Natural killer cell treated with Interleukin-12 subunit alpha and Interleukin-12 subunit beta and Interleukin-15 and Interleukin-18, amount 100 ng/mL, for 72 hours (primary cell): ENCODE measurements around the gene SCPEP1. TPM values are rescaled to one million over a fixed set of nuclear protein-coding genes. Genes with fewer than 3 reads are reported as not detected.
A peak's percentile ranks its signal among the peaks of the same experiment; 100 is the strongest.

Experiments
- ATAC-seq, 2 donors: fragments of 150-1000 bp; cut with Tn5 transposase in 1 of 2; sonication (Bioruptor Pico), chemical (Tn5 transposase) in 1 of 2; 2 replicates each; pipeline ENCODE4 v1.10.0; 2021
- DNase-seq: peaks from one replicate; pipeline ENCODE4 v3.0.0; 2022; ENCODE audit warnings: low spot score
- H3K27ac Mint-ChIP-seq, 2 donors: 1 replicate in 1 of 2; 2 replicates in 1 of 2; pipeline ENCODE4 v1.8.0; 2022; ENCODE audit warnings: mixed read lengths in 2 of 2, mild to moderate bottlenecking in 1 of 2, moderate library complexity in 1 of 2
- H3K27me3 Mint-ChIP-seq, 2 donors: 1 replicate in 1 of 2; 2 replicates in 1 of 2; pipeline ENCODE4 v1.8.0; 2022; ENCODE audit warnings: mixed read lengths in 2 of 2
- H3K36me3 Mint-ChIP-seq: one replicate; pipeline ENCODE4 v1.8.0; 2022; ENCODE audit warnings: mixed read lengths
- H3K4me1 Mint-ChIP-seq, 2 donors: 1 replicate in 1 of 2; 2 replicates in 1 of 2; pipeline ENCODE4 v1.8.0; 2022; ENCODE audit warnings: low read depth in 2 of 2, mixed read lengths in 2 of 2, mild to moderate bottlenecking in 1 of 2
- H3K4me3 Mint-ChIP-seq: one replicate; pipeline ENCODE4 v1.8.0; 2022; ENCODE audit warnings: mixed read lengths
- H3K9me3 Mint-ChIP-seq: 2 replicates; pipeline ENCODE4 v1.8.0; 2022; ENCODE audit warnings: mixed read lengths
- total RNA-seq, 2 donors: library from RNA; stranded (reverse); gene quantifications; one replicate each; pipeline ENCODE4 v1.2.3, GENCODE V29; 2022

The SCPEP1 gene
- total RNA-seq, 2 donors from 2014 or later = 13.2 to 21.7 TPM

GRCh38 chr17:57021226-57021940 is 43.5 kb downstream of the SCPEP1 start:
- no peak for ATAC-seq
- no peak overlapping the region for H3K27ac Mint-ChIP-seq
- peaks cover 17 to 18% of the 10 kb centered on the region in 2 donors for H3K27me3 Mint-ChIP-seq
- no peak for DNase-seq
- H3K9me3 Mint-ChIP-seq = no peaks in the 10 kb centered on the region
- no peak overlapping the region for H3K4me3 Mint-ChIP-seq
- no peaks in the 10 kb centered on the region for H3K36me3 Mint-ChIP-seq
- no peaks in the 10 kb centered on the region for H3K4me1 Mint-ChIP-seq

GRCh38 chr17:57025876-57026275 is 47.9 kb downstream of the SCPEP1 start:
- no peak for DNase-seq
- no peaks in the 10 kb centered on the region for H3K9me3 Mint-ChIP-seq
- no peak overlapping the region for H3K27ac Mint-ChIP-seq
- peaks cover 12 to 16% of the 10 kb centered on the region in 2 donors for H3K27me3 Mint-ChIP-seq
- H3K4me3 Mint-ChIP-seq = no peak overlapping the region
- H3K4me1 Mint-ChIP-seq = no peaks in the 10 kb centered on the region
- no peaks in the 10 kb centered on the region for H3K36me3 Mint-ChIP-seq
- ATAC-seq = no peak

GRCh38 chr17:57027852-57028251 is 49.9 kb downstream of the SCPEP1 start:
- DNase-seq (no peak), ATAC-seq (no peak)
- H3K27me3 Mint-ChIP-seq = peaks cover 12 to 16% of the 10 kb centered on the region in 2 donors
- H3K27ac Mint-ChIP-seq = no peak overlapping the region
- no peaks in the 10 kb centered on the region for H3K36me3 Mint-ChIP-seq
- no peaks in the 10 kb centered on the region for H3K4me1 Mint-ChIP-seq
- H3K4me3 Mint-ChIP-seq = no peak overlapping the region
- no peaks in the 10 kb centered on the region for H3K9me3 Mint-ChIP-seq

- Mint-ChIP-seq H3K27ac (no peak overlapping the region), H3K27me3 (peaks cover 16% of the 10 kb centered on the region in 2 donors), H3K4me3 (no peak overlapping the region), H3K9me3 (no peaks in the 10 kb centered on the region), H3K36me3 (no peaks in the 10 kb centered on the region), H3K4me1 (no peaks in the 10 kb centered on the region)
- ATAC-seq (no peak), DNase-seq (no peak)
These were observed 54.4 kb downstream of the SCPEP1 start for GRCh38 chr17:57032343-57032742.

GRCh38 chr17:57033296-57033695 is 55.4 kb downstream of the SCPEP1 start:
- H3K9me3 Mint-ChIP-seq = no peaks in the 10 kb centered on the region

GRCh38 chr17:57034807-57035754 is 57.1 kb downstream of the SCPEP1 start:
- Mint-ChIP-seq H3K27ac (no peak overlapping the region), H3K36me3 (no peaks in the 10 kb centered on the region), H3K4me3 (no peak overlapping the region), H3K27me3 (peaks cover 26 to 37% of the 10 kb centered on the region in 2 donors), H3K9me3 (no peaks in the 10 kb centered on the region), H3K4me1 (no peaks in the 10 kb centered on the region)
- DNase-seq = no peak
- ATAC-seq = no peak

More at GRCh38 chr17:57033296-57033695, 55.4 kb downstream of the SCPEP1 start:
- H3K36me3 Mint-ChIP-seq = no peaks in the 10 kb centered on the region
- no peak overlapping the region for H3K4me3 Mint-ChIP-seq
- ATAC-seq = no peak
- H3K27ac Mint-ChIP-seq = no peak overlapping the region
- H3K27me3 Mint-ChIP-seq = peaks cover 19 to 20% of the 10 kb centered on the region in 2 donors
- H3K4me1 Mint-ChIP-seq = no peaks in the 10 kb centered on the region
- DNase-seq = no peak

GRCh38 chr17:57035971-57036481 is 58.1 kb downstream of the SCPEP1 start:
- no peaks in the 10 kb centered on the region for H3K4me1 Mint-ChIP-seq
- H3K9me3 Mint-ChIP-seq = no peaks in the 10 kb centered on the region
- H3K4me3 Mint-ChIP-seq = no peak overlapping the region
- no peaks in the 10 kb centered on the region for H3K36me3 Mint-ChIP-seq
- H3K27me3 Mint-ChIP-seq = peaks cover 28 to 46% of the 10 kb centered on the region in 2 donors
- no peak for ATAC-seq
- no peak overlapping the region for H3K27ac Mint-ChIP-seq
- DNase-seq = no peak

GRCh38 chr17:57037411-57037810 is 59.5 kb downstream of the SCPEP1 start:
- H3K36me3 Mint-ChIP-seq = no peaks in the 10 kb centered on the region
- no peaks in the 10 kb centered on the region for H3K4me1 Mint-ChIP-seq
- H3K9me3 Mint-ChIP-seq = no peaks in the 10 kb centered on the region
- H3K27me3 Mint-ChIP-seq = peaks cover 31 to 47% of the 10 kb centered on the region in 2 donors
- H3K27ac Mint-ChIP-seq = no peak overlapping the region
- DNase-seq = no peak
- no peak for ATAC-seq
- no peak overlapping the region for H3K4me3 Mint-ChIP-seq

- Mint-ChIP-seq H3K36me3 (no peaks in the 10 kb centered on the region), H3K4me3 (no peak overlapping the region), H3K27me3 (peaks cover 39 to 58% of the 10 kb centered on the region in 2 donors), H3K4me1 (no peaks in the 10 kb centered on the region), H3K27ac (no peak overlapping the region), H3K9me3 (no peaks in the 10 kb centered on the region)
- DNase-seq (no peak), ATAC-seq (no peak)
These were observed 60.6 kb downstream of the SCPEP1 start for GRCh38 chr17:57038486-57038885.

- peaks cover 0 to 4% of the 10 kb centered on the region in 2 donors for H3K4me1 Mint-ChIP-seq
- H3K36me3 Mint-ChIP-seq = no peaks in the 10 kb centered on the region
- H3K9me3 Mint-ChIP-seq = no peaks in the 10 kb centered on the region
These were observed 62.6 kb downstream of the SCPEP1 start for GRCh38 chr17:57040571-57040970.

GRCh38 chr17:57043276-57043675 is 65.3 kb downstream of the SCPEP1 start:
- Mint-ChIP-seq H3K9me3 (no peaks in the 10 kb centered on the region), H3K36me3 (no peaks in the 10 kb centered on the region), H3K27me3 (peaks cover 40 to 61% of the 10 kb centered on the region in 2 donors), H3K27ac (no peak overlapping the region), H3K4me1 (peaks cover 17 to 18% of the 10 kb centered on the region in 2 donors), H3K4me3 (no peak overlapping the region)
- ATAC-seq (no peak), DNase-seq (no peak)

More at GRCh38 chr17:57040571-57040970, 62.6 kb downstream of the SCPEP1 start:
- ATAC-seq = no peak
- Mint-ChIP-seq H3K4me3 (no peak overlapping the region), H3K27me3 (peaks cover 47 to 69% of the 10 kb centered on the region in 2 donors), H3K27ac (no peak overlapping the region)
- DNase-seq = no peak

GRCh38 chr17:57044976-57045867 is 67.3 kb downstream of the SCPEP1 start:
- Mint-ChIP-seq H3K36me3 (no peaks in the 10 kb centered on the region), H3K9me3 (no peaks in the 10 kb centered on the region), H3K4me1 (peaks cover 17 to 18% of the 10 kb centered on the region in 2 donors), H3K27ac (no peak overlapping the region), H3K4me3 (peak overlapping the region; percentile 78), H3K27me3 (peaks cover 28 to 43% of the 10 kb centered on the region in 2 donors)
- ATAC-seq (no peak), DNase-seq (no peak)
